IMR-90 (cell line): ENCODE measurements around the gene SCAF11. TPM values are rescaled to one million over a fixed set of nuclear protein-coding genes. Genes with fewer than 3 reads are reported as not detected.

ENCODE experiments used
- ATAC-seq: fragments of 200-7000 bp; cut with Tn5 transposase; 2 replicates; pipeline ENCODE4 v1.9.1; 2020; ENCODE audit warnings: low read depth, mild to moderate bottlenecking, moderate library complexity
- BruUV-seq: library from RNA; stranded (reverse); fragments of 400-500 nt; replicated peaks from 2 replicates; lab custom pipeline; 2021; lab: Mats Ljungman, UMichigan
- CTCF ChIA-PET: fragments of 300-600 bp; formaldehyde crosslinking; extraction: SDS; loops from one replicate; lab custom pipeline; 2021; ENCODE audit warnings: antibody characterized with exemption; lab: Yijun Ruan, JAX
- POLR2A ChIA-PET: fragments of 300-600 bp; sonication (Branson Sonifier 250); formaldehyde crosslinking; loops from one replicate; lab custom pipeline; 2022; ENCODE audit warnings: antibody characterized with exemption; ENCODE audit not compliant: unreplicated experiment; lab: Charles Lee
- DNase-seq: peaks from one replicate; pipeline ENCODE4 v3.0.0; 2013
- H2AFZ ChIP-seq: replicated peaks from 2 replicates; pipeline ENCODE3; 2013; ENCODE audit warnings: low read length, mild to moderate bottlenecking; ENCODE audit not compliant: poor library complexity
- H2AK5ac ChIP-seq: 2 replicates; pipeline ENCODE4 v1.6.1; 2013; ENCODE audit warnings: low read depth, low read length, inconsistent platforms
- H2AK9ac ChIP-seq: replicated peaks from 2 replicates; pipeline ENCODE3; 2013; ENCODE audit warnings: mild to moderate bottlenecking, low read depth, low read length, moderate library complexity; ENCODE audit not compliant: poor library complexity
- H2BK120ac ChIP-seq: 2 replicates; pipeline ENCODE4 v1.6.1; 2013; ENCODE audit warnings: low read depth, low read length, inconsistent platforms
- H2BK15ac ChIP-seq: 3 replicates; pipeline ENCODE4 v1.6.1; 2013; ENCODE audit warnings: low read depth, low read length, inconsistent platforms
- H2BK20ac ChIP-seq: 2 replicates; pipeline ENCODE4 v1.6.1; 2013; ENCODE audit warnings: low read depth, mild to moderate bottlenecking, inconsistent platforms, low read length, moderate library complexity
- H2BK5ac ChIP-seq: 2 replicates; pipeline ENCODE4 v1.6.1; 2013; ENCODE audit warnings: mild to moderate bottlenecking, low read depth, low read length, inconsistent platforms; ENCODE audit not compliant: poor library complexity, severe bottlenecking
- H3K14ac ChIP-seq: replicated peaks from 2 replicates; pipeline ENCODE4 v1.6.1; 2013; ENCODE audit warnings: low read depth, low read length, inconsistent platforms
- H3K18ac ChIP-seq: 2 replicates; pipeline ENCODE4 v1.6.1; 2013; ENCODE audit warnings: low read depth, low read length, control low read depth
- H3K23ac ChIP-seq: 2 replicates; pipeline ENCODE4 v1.6.1; 2013; ENCODE audit warnings: low read depth, low read length, inconsistent platforms
- H3K27ac ChIP-seq: 2 replicates; pipeline ENCODE4 v1.5.1; 2013; ENCODE audit warnings: mild to moderate bottlenecking, control low read depth, low read length; ENCODE audit not compliant: insufficient read depth
- H3K27me3 ChIP-seq: 2 replicates; pipeline ENCODE4 v1.6.1; 2013; ENCODE audit warnings: low read length; ENCODE audit not compliant: control insufficient read depth, insufficient read depth
- H3K36me3 ChIP-seq: 2 replicates; pipeline ENCODE4 v1.6.1; 2013; ENCODE audit warnings: low read length, mixed read lengths; ENCODE audit not compliant: control insufficient read depth, insufficient read depth
- H3K4ac ChIP-seq: 2 replicates; pipeline ENCODE4 v1.6.1; 2013; ENCODE audit warnings: low read depth, low read length, inconsistent platforms
- H3K4me1 ChIP-seq: 2 replicates; pipeline ENCODE4 v1.6.1; 2013; ENCODE audit warnings: low read length, mixed read lengths; ENCODE audit not compliant: control insufficient read depth, insufficient read depth
- H3K4me2 ChIP-seq: 2 replicates; pipeline ENCODE4 v1.6.1; 2013; ENCODE audit warnings: low read depth, mild to moderate bottlenecking, control low read depth, low read length, moderate library complexity
- H3K4me3 ChIP-seq: 2 replicates; pipeline ENCODE4 v1.5.1; 2013; ENCODE audit warnings: low read depth, mild to moderate bottlenecking, control low read depth, low read length, moderate library complexity; ENCODE audit not compliant: insufficient read depth
- H3K56ac ChIP-seq: 2 replicates; pipeline ENCODE4 v1.6.1; 2013; ENCODE audit warnings: low read length, inconsistent platforms; ENCODE audit not compliant: insufficient read depth; ENCODE audit errors: extremely low read depth
- H3K79me1 ChIP-seq, 2 experiments: 2 replicates each; pipeline ENCODE4 v1.6.1; 2013; ENCODE audit warnings: low read length in 2 of 2, inconsistent platforms in 1 of 2, low read depth in 1 of 2
- H3K9ac ChIP-seq: 2 replicates; pipeline ENCODE4 v1.6.1; 2013; ENCODE audit warnings: low read depth, low read length, control low read depth
- H3K9me1 ChIP-seq: 2 replicates; pipeline ENCODE4 v1.6.1; 2013; ENCODE audit warnings: low read length, inconsistent platforms; ENCODE audit not compliant: insufficient read depth
- H3K9me3 ChIP-seq: 2 replicates; pipeline ENCODE4 v1.6.1; 2013; ENCODE audit warnings: low read length; ENCODE audit not compliant: control insufficient read depth, insufficient read depth
- H4K20me1 ChIP-seq: 2 replicates; pipeline ENCODE4 v1.6.1; 2013; ENCODE audit warnings: low read length, inconsistent platforms; ENCODE audit not compliant: insufficient read depth
- H4K5ac ChIP-seq: 2 replicates; pipeline ENCODE4 v1.6.1; 2013; ENCODE audit warnings: mild to moderate bottlenecking, low read depth, low read length, control low read depth
- H4K8ac ChIP-seq, 2 experiments: 2 replicates each; pipeline ENCODE4 v1.6.1; 2013; ENCODE audit warnings: low read depth in 2 of 2, low read length in 2 of 2, control low read depth in 1 of 2, inconsistent platforms in 1 of 2
- H4K91ac ChIP-seq: 2 replicates; pipeline ENCODE4 v1.6.1; 2013; ENCODE audit warnings: low read depth, low read length, inconsistent platforms; ENCODE audit not compliant: insufficient read depth
- BHLHE40 ChIP-seq: fragments of 150-350 bp; IDR thresholded peaks from 2 replicates; pipeline ENCODE4 v1.6.1; 2016; ENCODE audit warnings: mild to moderate bottlenecking, low read depth, low read length
- CHD1 ChIP-seq: IDR thresholded peaks from 2 replicates; pipeline ENCODE4 v1.6.1; 2012; ENCODE audit warnings: low read depth, low read length, improper control_type of control experiment
- FOS ChIP-seq: fragments of 150-350 bp; IDR thresholded peaks from 2 replicates; pipeline ENCODE4 v1.6.1; 2016; ENCODE audit warnings: low read depth, low read length
- NFE2L2 ChIP-seq: fragments of 150-350 bp; IDR thresholded peaks from 2 replicates; pipeline ENCODE4 v1.6.1; 2016; ENCODE audit warnings: low read depth, mild to moderate bottlenecking, low read length
- POLR2A ChIP-seq: IDR thresholded peaks from 2 replicates; pipeline ENCODE4 v1.6.1; 2012; ENCODE audit warnings: mild to moderate bottlenecking, low read depth, low read length
- WGBS, 2 experiments: methylation state at CpG; one replicate each; pipeline versions ENCODE4 v1.1.5 to v1.1.7; 2013; ENCODE audit warnings: missing lambda C conversion rate in 2 of 2; ENCODE audit not compliant: insufficient read length in 1 of 2; ENCODE audit errors: extremely low coverage in 2 of 2; 5-methylcytosine and 5-hydroxymethylcytosine counted together
- dilution Hi-C: fragments of 300-500 bp; cut with HindIII; formaldehyde crosslinking; loops from one replicate; pipeline ENCODE4 v1.14.3; 2018; ENCODE audit warnings: low sequenced_read_pairs; ENCODE audit not compliant: unreplicated experiment
- in situ Hi-C: fragments of 300-500 bp; cut with MboI; formaldehyde crosslinking; loops from 3 replicates; pipeline ENCODE4 v1.14.3; 2019; ENCODE audit warnings: low sequenced_read_pairs, inconsistent platforms, mixed read lengths
- intact Hi-C: fragments of 100-400 bp; cut with micrococcal nuclease; formaldehyde crosslinking; loops from 2 replicates; pipeline ENCODE4 v1.10.0; 2022
- polyA plus RNA-seq, 3 experiments: library from polyadenylated mRNA; depleted of rRNA; stranded (reverse); fragments of >200 nt; gene quantifications; 2 replicates each; pipeline ENCODE4 v1.2.3, GENCODE V29; 2012; ENCODE audit warnings: low replicate concordance in 1 of 3
- total RNA-seq: library from RNA; depleted of rRNA; stranded (reverse); fragments of >200 nt; gene quantifications from 2 replicates; pipeline ENCODE4 v1.2.3, GENCODE V29; 2012
- TF ChIP-seq, protein P1 (sequence below): fragments of 150-350 bp; IDR thresholded peaks from 2 replicates; pipeline ENCODE4 v1.6.1; 2017; ENCODE audit warnings: mild to moderate bottlenecking, antibody characterized with exemption, low read length, low read depth
- TF ChIP-seq, protein P2 (sequence below): fragments of 150-350 bp; IDR thresholded peaks from 2 replicates; pipeline ENCODE4 v1.6.1; 2016; ENCODE audit warnings: low read depth, mild to moderate bottlenecking, low read length, moderate library complexity, borderline replicate concordance

SCAF11 gene
- total and polyA plus RNA-seq, 2 of the 4 experiments (the other 2 are of a cell fraction) = 33.9 to 70.4 TPM

DNA sequence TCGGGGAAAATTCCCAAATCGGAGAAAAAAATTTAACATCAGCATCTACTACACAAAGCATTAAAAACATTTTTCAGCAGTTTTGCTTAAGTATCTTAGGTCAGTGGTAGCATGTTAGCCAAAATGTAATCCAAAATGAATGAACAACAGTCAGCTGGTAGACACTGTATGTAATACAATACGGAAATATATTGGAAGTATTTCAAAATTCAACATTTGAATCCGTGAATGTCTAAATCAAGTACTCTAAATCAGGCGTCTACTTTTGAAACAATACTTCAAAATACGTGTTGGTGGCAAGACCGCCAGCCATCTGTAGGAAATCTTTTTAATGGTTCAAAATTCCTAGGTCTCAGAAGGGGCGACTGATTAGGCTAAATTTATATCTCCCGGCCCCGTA, 1.1 kb downstream of the SCAF11 start (continued):
- TF ChIP-seq FOS = no peak

DNA sequence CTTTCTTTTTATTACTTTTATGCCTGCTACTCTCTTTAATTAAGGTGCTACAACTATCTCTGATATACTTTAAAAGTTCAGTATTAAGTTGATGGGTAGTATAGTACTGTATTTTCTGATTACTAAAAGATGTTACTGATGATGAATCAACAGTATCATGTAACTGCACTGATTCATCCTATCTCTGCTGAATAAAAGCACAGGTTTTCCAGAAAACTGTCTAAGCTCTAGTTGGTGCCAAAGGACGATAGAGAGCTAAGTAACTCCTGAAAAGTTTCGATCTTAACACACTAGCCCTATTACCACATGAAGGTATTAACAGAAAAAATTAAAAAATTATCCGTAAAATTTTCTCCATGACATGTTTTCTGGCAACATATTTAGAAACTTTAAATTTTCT, 2.1 kb downstream of the SCAF11 start:
- Histone ChIP-seq H4K5ac (no peak overlapping the region), H3K79me1 (peaks cover 0 to 43% of the 10 kb centered on the region in 2 experiments; a peak in 2 of 4 replicates), H2AK9ac (no peak overlapping the region), H4K91ac (no peak overlapping the region), H3K23ac (no peak overlapping the region), H2AK5ac (no peak overlapping the region), H4K20me1 (peaks cover 39% of the 10 kb centered on the region), H3K27me3 (no peaks in the 10 kb centered on the region), H3K18ac (no peak overlapping the region), H3K4me2 (peak overlapping the region; percentile 51; the same call in 1 of the 2 replicates), H3K9me1 (peaks cover 4% of the 10 kb centered on the region; the same call in 1 of the 2 replicates), H3K14ac (no peak overlapping the region), H3K4me1 (peaks cover 3% of the 10 kb centered on the region; the same call in 1 of the 2 replicates), H2AFZ (no peak overlapping the region), H4K8ac (no peak overlapping the region), H2BK20ac (no peak overlapping the region), H3K27ac (no peak overlapping the region), H3K4ac (no peak overlapping the region), H2BK5ac (no peak overlapping the region), H2BK120ac (no peak overlapping the region), H3K9me3 (no peaks in the 10 kb centered on the region), H3K56ac (no peak overlapping the region), H3K9ac (no peak overlapping the region), H2BK15ac (no peak overlapping the region), H3K36me3 (0 out of 2 replicates have a peak, but pooled peaks cover 2% of the 10 kb centered on the region), H3K4me3 (no peak overlapping the region)
- POLR2A ChIA-PET = no interaction called here
- CTCF ChIA-PET = interaction anchor here (0.5 to 0.9 kb wide), 2 partner anchors 34 to 54 kb away, joined by 3 to 5 read pairs; no protein-coding TSS in a partner anchor
- in situ Hi-C loops (no loop called here), intact Hi-C loops (loop anchor here (2.0 to 5.0 kb wide), 2 partner anchors 76 to 225 kb away; no protein-coding TSS in a partner anchor), dilution Hi-C loops (no loop called here)
- ATAC-seq (no peak), DNase-seq (peak; percentile 82)
- BruUV-seq = no TSS peak
- TF ChIP-seq FOS (0 out of 2 replicates have a peak, but pooled peaks have one; percentile 20), POLR2A (peak; percentile 86), NFE2L2 (no peak), CHD1 (no peak), BHLHE40 (no peak)
- TF ChIP-seq, protein P1, sequence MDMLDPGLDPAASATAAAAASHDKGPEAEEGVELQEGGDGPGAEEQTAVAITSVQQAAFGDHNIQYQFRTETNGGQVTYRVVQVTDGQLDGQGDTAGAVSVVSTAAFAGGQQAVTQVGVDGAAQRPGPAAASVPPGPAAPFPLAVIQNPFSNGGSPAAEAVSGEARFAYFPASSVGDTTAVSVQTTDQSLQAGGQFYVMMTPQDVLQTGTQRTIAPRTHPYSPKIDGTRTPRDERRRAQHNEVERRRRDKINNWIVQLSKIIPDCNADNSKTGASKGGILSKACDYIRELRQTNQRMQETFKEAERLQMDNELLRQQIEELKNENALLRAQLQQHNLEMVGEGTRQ = no peak
- TF ChIP-seq, protein P2, sequence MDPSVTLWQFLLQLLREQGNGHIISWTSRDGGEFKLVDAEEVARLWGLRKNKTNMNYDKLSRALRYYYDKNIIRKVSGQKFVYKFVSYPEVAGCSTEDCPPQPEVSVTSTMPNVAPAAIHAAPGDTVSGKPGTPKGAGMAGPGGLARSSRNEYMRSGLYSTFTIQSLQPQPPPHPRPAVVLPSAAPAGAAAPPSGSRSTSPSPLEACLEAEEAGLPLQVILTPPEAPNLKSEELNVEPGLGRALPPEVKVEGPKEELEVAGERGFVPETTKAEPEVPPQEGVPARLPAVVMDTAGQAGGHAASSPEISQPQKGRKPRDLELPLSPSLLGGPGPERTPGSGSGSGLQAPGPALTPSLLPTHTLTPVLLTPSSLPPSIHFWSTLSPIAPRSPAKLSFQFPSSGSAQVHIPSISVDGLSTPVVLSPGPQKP = no peak
- no CpG with 5 or more reads among the region's 3 CpGs for WGBS, 2 experiments
